Measurements from ENCODE around the gene ZNF536.

DNA sequence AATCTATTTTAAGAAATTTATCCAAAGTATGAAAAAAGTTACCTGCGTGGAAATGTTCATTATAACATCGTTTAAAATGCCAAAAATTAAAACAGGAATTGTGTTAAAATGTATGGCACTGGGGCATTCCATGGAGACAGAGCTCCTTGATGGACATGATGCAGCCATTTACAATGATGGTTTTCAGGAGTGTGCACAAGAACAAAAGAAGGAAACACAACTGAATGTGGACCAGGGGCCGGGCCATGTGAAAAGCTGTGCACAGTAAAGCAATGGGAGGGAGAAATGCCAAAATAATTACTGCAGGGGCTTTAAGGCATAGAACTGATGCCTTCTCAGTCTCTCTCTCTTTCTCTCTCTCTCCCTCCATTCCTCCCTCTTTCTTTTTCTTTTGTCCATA lies 115.0 kb downstream of the ZNF536 start:
- TF ChIP-seq, protein P1, sequence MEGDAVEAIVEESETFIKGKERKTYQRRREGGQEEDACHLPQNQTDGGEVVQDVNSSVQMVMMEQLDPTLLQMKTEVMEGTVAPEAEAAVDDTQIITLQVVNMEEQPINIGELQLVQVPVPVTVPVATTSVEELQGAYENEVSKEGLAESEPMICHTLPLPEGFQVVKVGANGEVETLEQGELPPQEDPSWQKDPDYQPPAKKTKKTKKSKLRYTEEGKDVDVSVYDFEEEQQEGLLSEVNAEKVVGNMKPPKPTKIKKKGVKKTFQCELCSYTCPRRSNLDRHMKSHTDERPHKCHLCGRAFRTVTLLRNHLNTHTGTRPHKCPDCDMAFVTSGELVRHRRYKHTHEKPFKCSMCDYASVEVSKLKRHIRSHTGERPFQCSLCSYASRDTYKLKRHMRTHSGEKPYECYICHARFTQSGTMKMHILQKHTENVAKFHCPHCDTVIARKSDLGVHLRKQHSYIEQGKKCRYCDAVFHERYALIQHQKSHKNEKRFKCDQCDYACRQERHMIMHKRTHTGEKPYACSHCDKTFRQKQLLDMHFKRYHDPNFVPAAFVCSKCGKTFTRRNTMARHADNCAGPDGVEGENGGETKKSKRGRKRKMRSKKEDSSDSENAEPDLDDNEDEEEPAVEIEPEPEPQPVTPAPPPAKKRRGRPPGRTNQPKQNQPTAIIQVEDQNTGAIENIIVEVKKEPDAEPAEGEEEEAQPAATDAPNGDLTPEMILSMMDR (conservative IDR thresholded peaks at IDR 0.05; ENCODE audit: low read depth, low read length): no peak
- TF ChIP-seq EZH2 (IDR thresholded peaks at IDR 0.05; ENCODE audit: borderline replicate concordance, low read depth, low read length, poor library complexity, severe bottlenecking): no peak
